ENCODE results near the gene SLC1A1.
"Not testable (repeated sequence)": the region's sequence is repeated elsewhere in the genome, so short reads cannot be mapped to it uniquely, and the experiment has no call there.

The SLC1A1 gene

GRCh38 chr9:4506490-4506889, 16.2 kb downstream of the SLC1A1 start:
- no peak for DNase-seq (ENCODE audit: low read depth)

- DNase-seq (ENCODE audit: low read depth), result no peak
Measured at GRCh38 chr9:4507306-4508130, 17.2 kb downstream of the SLC1A1 start.

GRCh38 chr9:4508246-4508906, 18.1 kb downstream of the SLC1A1 start:
- DNase-seq (ENCODE audit: low read depth), result no peak

GRCh38 chr9:4508907-4509589, 18.8 kb downstream of the SLC1A1 start:
- no peak for DNase-seq (ENCODE audit: low read depth)

GRCh38 chr9:4509590-4509984, 19.3 kb downstream of the SLC1A1 start:
- DNase-seq (ENCODE audit: low read depth), result no peak

- DNase-seq (ENCODE audit: low read depth), result no peak
Measured at GRCh38 chr9:4510546-4511322, 20.5 kb downstream of the SLC1A1 start.

GRCh38 chr9:4514252-4515128, 24.2 kb downstream of the SLC1A1 start:
- no peak for DNase-seq (ENCODE audit: low read depth)

GRCh38 chr9:4515958-4516375, 25.7 kb downstream of the SLC1A1 start:
- no peak for DNase-seq (ENCODE audit: low read depth)

- no peak for DNase-seq (ENCODE audit: low read depth)
Measured at GRCh38 chr9:4517274-4517673, 27.0 kb downstream of the SLC1A1 start.

- DNase-seq (ENCODE audit: low read depth), result no peak
Measured at GRCh38 chr9:4519604-4520003, 29.3 kb downstream of the SLC1A1 start.

GRCh38 chr9:4520055-4520454, 29.8 kb downstream of the SLC1A1 start:
- DNase-seq (ENCODE audit: low read depth), result no peak

- DNase-seq (ENCODE audit: low read depth), result no peak
Measured at GRCh38 chr9:4530375-4530774, 40.1 kb downstream of the SLC1A1 start.

- not testable (repeated sequence) for DNase-seq (ENCODE audit: low read depth)
Measured at GRCh38 chr9:4530831-4531230, 40.6 kb downstream of the SLC1A1 start.

- not testable (repeated sequence) for DNase-seq (ENCODE audit: low read depth)
Measured at GRCh38 chr9:4531355-4531754, 41.1 kb downstream of the SLC1A1 start.

- not testable (repeated sequence) for DNase-seq (ENCODE audit: low read depth)
Measured at GRCh38 chr9:4533881-4534280, 43.6 kb downstream of the SLC1A1 start.

GRCh38 chr9:4536196-4536595, 45.9 kb downstream of the SLC1A1 start:
- DNase-seq (ENCODE audit: low read depth), result not testable (repeated sequence)

- DNase-seq (ENCODE audit: low read depth), result no peak
Measured at GRCh38 chr9:4537581-4537980, 47.3 kb downstream of the SLC1A1 start.

GRCh38 chr9:4538107-4538506, 47.8 kb downstream of the SLC1A1 start:
- DNase-seq (ENCODE audit: low read depth), result no peak

- DNase-seq (ENCODE audit: low read depth), result no peak
Measured at GRCh38 chr9:4538621-4539020, 48.4 kb downstream of the SLC1A1 start.

- DNase-seq (ENCODE audit: low read depth), result no peak
Measured at GRCh38 chr9:4540425-4540824, 50.2 kb downstream of the SLC1A1 start.

GRCh38 chr9:4541281-4541680, 51.0 kb downstream of the SLC1A1 start:
- no peak for DNase-seq (ENCODE audit: low read depth)

All from CMK (cell line).